Upper lobe of left lung (tissue), 6 donors: ENCODE measurements around the gene SMIM29. TPM values are rescaled to one million over a fixed set of nuclear protein-coding genes. Genes with fewer than 3 reads are reported as not detected.
A peak's percentile ranks its signal among the peaks of the same experiment; 100 is the strongest.

Source experiments
- ATAC-seq, 2 donors: fragments of 200-7000 bp; cut with Tn5 transposase; one replicate each; pipeline ENCODE4 v1.9.1; 2022; ENCODE audit warnings: mild to moderate bottlenecking in 2 of 2, moderate library complexity in 2 of 2; ENCODE audit not compliant: low FRiP score in 2 of 2
- DNase-seq, 2 donors: peaks; one replicate each; pipeline ENCODE4 v3.0.0-alpha.2; 2019 to 2020
- H3K27ac ChIP-seq, 4 donors: fragments of 200-600 bp; sonication (generic); one replicate each; pipeline ENCODE4 v1.5.1; 2016 to 2019
- H3K27me3 ChIP-seq, 4 donors: fragments of 200-600 bp; sonication (generic); one replicate each; pipeline ENCODE4 v1.5.1; 2017 to 2019
- H3K36me3 ChIP-seq, 4 donors: fragments of 200-600 bp; sonication (generic); one replicate each; pipeline ENCODE4 v1.5.1; 2016 to 2019
- H3K4me1 ChIP-seq, 4 donors: fragments of 200-600 bp; sonication (generic); one replicate each; pipeline ENCODE4 v1.5.1; 2018 to 2019
- H3K4me3 ChIP-seq, 4 donors: fragments of 200-600 bp; sonication (generic); one replicate each; pipeline ENCODE4 v1.5.1; 2017 to 2019; ENCODE audit warnings: mild to moderate bottlenecking in 2 of 4, moderate library complexity in 1 of 4
- H3K9me3 ChIP-seq, 4 donors: fragments of 200-600 bp; sonication (generic); one replicate each; pipeline ENCODE4 v1.5.1; 2018 to 2019
- CTCF ChIP-seq, 6 experiments: fragments of 450-650 bp in 4 of 6; fragments of 200-600 bp in 2 of 6; sonication (generic) in 2 of 6; IDR thresholded peaks; one replicate each; pipeline ENCODE4 v1.5.1; 2016 to 2019; ENCODE audit warnings: antibody characterized with exemption in 6 of 6
- EP300 ChIP-seq, 4 donors: sonication (generic); formaldehyde crosslinking; IDR thresholded peaks; one replicate each; pipeline ENCODE4 v1.5.1; 2017; ENCODE audit warnings: antibody characterized with exemption in 4 of 4, control low read depth in 2 of 4
- POLR2A ChIP-seq, 4 donors: fragments of 450-650 bp; IDR thresholded peaks; one replicate each; pipeline ENCODE4 v1.5.1; 2016 to 2017; ENCODE audit warnings: antibody characterized with exemption in 4 of 4, mild to moderate bottlenecking in 2 of 4
- POLR2AphosphoS5 ChIP-seq, 2 donors: sonication (generic); formaldehyde crosslinking; IDR thresholded peaks; one replicate each; pipeline ENCODE4 v1.5.1; 2017; ENCODE audit warnings: antibody characterized with exemption in 2 of 2
- WGBS, 2 donors: methylation state at CpG; one replicate each; pipeline ENCODE4 v1.1.5; 2017 to 2018; 5-methylcytosine and 5-hydroxymethylcytosine counted together
- total RNA-seq, 6 donors: library from RNA; depleted of rRNA in 4 of 6; stranded (reverse); fragments of >200 nt in 4 of 6; gene quantifications; one replicate each; pipeline versions ENCODE4 v1.1.0 to v1.2.1, GENCODE V29; 2016 to 2021
- donor health status: DM: no; HTN: no; CAD: no; lungs with moderate emphysema.
- donor health status: DM: no; HTN: yes; CAD: no; lungs with severe emphysema.

The SMIM29 gene
- total RNA-seq, 6 donors from 2014 or later = 12.6 to 42.2 (median 34.9) TPM

- Histone ChIP-seq H3K36me3 (peaks cover 0 to 12% (median 0%) of the 10 kb centered on the region in 4 donors), H3K4me1 (peaks cover 16 to 31% (median 26%) of the 10 kb centered on the region in 4 donors), H3K27ac (peak overlapping the region; percentile 86 to 99 (median 93)), H3K9me3 (no peaks in the 10 kb centered on the region), H3K4me3 (peak overlapping the region; percentile 42 to 96 (median 92)), H3K27me3 (no peaks in the 10 kb centered on the region)
- WGBS, 2 donors = 44% methylated on average over 18 of the region's 18 CpGs
- peak; percentile 43 to 60 for ATAC-seq
- TF ChIP-seq POLR2AphosphoS5 (IDR thresholded peaks at IDR 0.05) (no peak), CTCF (IDR thresholded peaks at IDR 0.05) (no peak), POLR2A (IDR thresholded peaks at IDR 0.05) (no peak), EP300 (IDR thresholded peaks at IDR 0.05) (no peak)
- no peak for DNase-seq
Measured at GRCh38 chr6:34249469-34250261, 859 bp upstream of the SMIM29 start.

- H3K27me3 ChIP-seq = no peaks in the 10 kb centered on the region
- peak overlapping the region; percentile 88 to 96 (median 94) for H3K4me3 ChIP-seq
- TF ChIP-seq POLR2AphosphoS5 (IDR thresholded peaks at IDR 0.05) (no peak), EP300 (IDR thresholded peaks at IDR 0.05) (no peak), POLR2A (IDR thresholded peaks at IDR 0.05) (no peak), CTCF (IDR thresholded peaks at IDR 0.05) (no peak)
- peaks cover 0 to 12% (median 0%) of the 10 kb centered on the region in 4 donors for H3K36me3 ChIP-seq
- DNase-seq (peak; percentile 74 to 82), ATAC-seq (peak; percentile 54 to 64)
- H3K9me3 ChIP-seq = no peaks in the 10 kb centered on the region
- H3K27ac ChIP-seq = peak overlapping the region; percentile 86 to 99 (median 93)
- peaks cover 29 to 45% (median 40%) of the 10 kb centered on the region in 4 donors for H3K4me1 ChIP-seq
- WGBS, 2 donors = 8 to 11% methylated on average over 13 to 16 of the region's 17 CpGs
Measured at GRCh38 chr6:34248198-34248726, 544 bp downstream of the SMIM29 start.

GRCh38 chr6:34247481-34248197 is 1.2 kb downstream of the SMIM29 start:
- Histone ChIP-seq H3K27me3 (no peaks in the 10 kb centered on the region), H3K36me3 (peaks cover 0 to 15% (median 0%) of the 10 kb centered on the region in 4 donors), H3K4me3 (peak overlapping the region in 1 of 4 donors; percentile 88), H3K9me3 (no peaks in the 10 kb centered on the region), H3K4me1 (peaks cover 29 to 49% (median 46%) of the 10 kb centered on the region in 4 donors), H3K27ac (peak overlapping the region; percentile 86 to 99 (median 93))
- ATAC-seq (no peak), DNase-seq (no peak)
- 84% methylated on average over 5 of the region's 6 CpGs for WGBS, 2 donors
- TF ChIP-seq POLR2A (IDR thresholded peaks at IDR 0.05) (no peak), CTCF (IDR thresholded peaks at IDR 0.05) (no peak), EP300 (IDR thresholded peaks at IDR 0.05) (no peak), POLR2AphosphoS5 (IDR thresholded peaks at IDR 0.05) (no peak)

GRCh38 chr6:34246563-34247391 is 2.0 kb downstream of the SMIM29 start:
- peaks cover 0 to 23% (median 2%) of the 10 kb centered on the region in 4 donors for H3K36me3 ChIP-seq
- DNase-seq (no peak), ATAC-seq (no peak)
- H3K9me3 ChIP-seq = no peaks in the 10 kb centered on the region
- H3K4me3 ChIP-seq = no peak overlapping the region
- TF ChIP-seq POLR2AphosphoS5 (IDR thresholded peaks at IDR 0.05) (no peak), EP300 (IDR thresholded peaks at IDR 0.05) (no peak), CTCF (IDR thresholded peaks at IDR 0.05) (peak in 3 of 6 experiments; percentile 10 to 21 (median 17)), POLR2A (IDR thresholded peaks at IDR 0.05) (no peak)
- WGBS, 2 donors = 64 to 77% methylated on average over 2 to 8 of the region's 8 CpGs
- H3K27me3 ChIP-seq = no peaks in the 10 kb centered on the region
- H3K27ac ChIP-seq = peak overlapping the region in 1 of 4 donors; percentile 13
- peaks cover 29 to 49% (median 46%) of the 10 kb centered on the region in 4 donors for H3K4me1 ChIP-seq
